ENCODE measurements around the gene MGMT.

The MGMT gene

GRCh38 chr10:129629911-129630310, 162.9 kb downstream of the MGMT start:
- no peak for DNase-seq

GRCh38 chr10:129631006-129631405, 164.0 kb downstream of the MGMT start:
- DNase-seq = no peak

- DNase-seq = no peak
Measured at GRCh38 chr10:129631870-129632623, 165.0 kb downstream of the MGMT start.

- DNase-seq = no peak
Measured at GRCh38 chr10:129637010-129637409, 170.0 kb downstream of the MGMT start.

GRCh38 chr10:129637846-129638245, 170.8 kb downstream of the MGMT start:
- no peak for DNase-seq

GRCh38 chr10:129641351-129641750, 174.3 kb downstream of the MGMT start:
- DNase-seq = no peak

- no peak for DNase-seq
Measured at GRCh38 chr10:129641982-129642381, 174.9 kb downstream of the MGMT start.

GRCh38 chr10:129642427-129642826, 175.4 kb downstream of the MGMT start:
- no peak for DNase-seq

- no peak for DNase-seq
Measured at GRCh38 chr10:129643266-129643665, 176.2 kb downstream of the MGMT start.

GRCh38 chr10:129645487-129645886, 178.4 kb downstream of the MGMT start:
- DNase-seq = no peak

- DNase-seq = no peak
Measured at GRCh38 chr10:129646973-129647372, 179.9 kb downstream of the MGMT start.

GRCh38 chr10:129647590-129647989, 180.5 kb downstream of the MGMT start:
- no peak for DNase-seq

GRCh38 chr10:129648856-129649255, 181.8 kb downstream of the MGMT start:
- DNase-seq = no peak

GRCh38 chr10:129652021-129652420, 185.0 kb downstream of the MGMT start:
- no peak for DNase-seq

- DNase-seq = no peak
Measured at GRCh38 chr10:129652521-129653201, 185.6 kb downstream of the MGMT start.

- DNase-seq = no peak
Measured at GRCh38 chr10:129653428-129653827, 186.4 kb downstream of the MGMT start.

- no peak for DNase-seq
Measured at GRCh38 chr10:129653861-129654260, 186.8 kb downstream of the MGMT start.

GRCh38 chr10:129654461-129654860, 187.4 kb downstream of the MGMT start:
- no peak for DNase-seq

- no peak for DNase-seq
Measured at GRCh38 chr10:129655007-129655678, 188.1 kb downstream of the MGMT start.

GRCh38 chr10:129655679-129656031, 188.6 kb downstream of the MGMT start:
- no peak for DNase-seq

GRCh38 chr10:129656642-129657041, 189.6 kb downstream of the MGMT start:
- no peak for DNase-seq

- DNase-seq = no peak
Measured at GRCh38 chr10:129657297-129658017, 190.4 kb downstream of the MGMT start.

- DNase-seq = no peak
Measured at GRCh38 chr10:129658376-129659072, 191.5 kb downstream of the MGMT start.

Measured in GOT3 (cell line).